Esophagus muscularis mucosa (tissue), 3 donors: ENCODE measurements around the gene C1orf174.

ENCODE experiments used
- POLR2A ChIP-seq: fragments of 450-650 bp; IDR thresholded peaks from one replicate; pipeline ENCODE4 v1.6.1; 2017; ENCODE audit warnings: antibody characterized with exemption, moderate library complexity, mild to moderate bottlenecking, low read depth
- TF ChIP-seq, protein P1 (sequence below), 3 experiments: fragments of 200-600 bp in 2 of 3; fragments of 450-650 bp in 1 of 3; sonication (generic) in 2 of 3; IDR thresholded peaks; one replicate each; pipeline ENCODE4 v1.5.1; 2017 to 2019; ENCODE audit warnings: antibody characterized with exemption in 3 of 3, mild to moderate bottlenecking in 2 of 3, moderate library complexity in 1 of 3

DNA sequence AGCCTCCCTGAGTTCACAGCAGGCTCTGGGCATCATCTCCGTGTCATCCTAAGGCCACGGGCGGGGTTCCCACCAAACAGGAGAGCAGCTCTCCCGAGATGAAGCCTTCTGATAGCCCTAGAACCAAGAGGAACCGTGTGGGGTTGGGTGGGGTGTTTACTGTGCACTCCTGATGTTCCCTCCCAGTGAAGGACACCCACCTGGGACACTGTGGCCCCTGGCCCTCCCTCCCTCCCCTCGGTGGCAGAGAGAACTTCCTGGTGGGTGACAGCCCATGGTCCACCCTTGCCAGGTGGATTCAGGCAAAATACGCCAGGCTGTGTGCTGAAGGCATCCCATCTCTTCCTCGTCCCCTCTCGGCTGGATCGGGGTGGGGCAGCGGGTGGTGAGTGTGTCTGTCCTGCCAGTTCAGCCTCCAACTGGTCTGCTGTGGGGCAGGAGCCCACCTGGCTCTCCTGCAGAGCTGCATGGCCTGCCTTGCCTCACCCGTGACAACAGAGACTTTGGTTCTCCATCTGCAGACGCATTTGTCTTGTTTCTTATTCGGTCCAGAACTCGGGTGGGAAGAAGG lies 15.6 kb upstream of the C1orf174 start:
- TF ChIP-seq, protein P1, sequence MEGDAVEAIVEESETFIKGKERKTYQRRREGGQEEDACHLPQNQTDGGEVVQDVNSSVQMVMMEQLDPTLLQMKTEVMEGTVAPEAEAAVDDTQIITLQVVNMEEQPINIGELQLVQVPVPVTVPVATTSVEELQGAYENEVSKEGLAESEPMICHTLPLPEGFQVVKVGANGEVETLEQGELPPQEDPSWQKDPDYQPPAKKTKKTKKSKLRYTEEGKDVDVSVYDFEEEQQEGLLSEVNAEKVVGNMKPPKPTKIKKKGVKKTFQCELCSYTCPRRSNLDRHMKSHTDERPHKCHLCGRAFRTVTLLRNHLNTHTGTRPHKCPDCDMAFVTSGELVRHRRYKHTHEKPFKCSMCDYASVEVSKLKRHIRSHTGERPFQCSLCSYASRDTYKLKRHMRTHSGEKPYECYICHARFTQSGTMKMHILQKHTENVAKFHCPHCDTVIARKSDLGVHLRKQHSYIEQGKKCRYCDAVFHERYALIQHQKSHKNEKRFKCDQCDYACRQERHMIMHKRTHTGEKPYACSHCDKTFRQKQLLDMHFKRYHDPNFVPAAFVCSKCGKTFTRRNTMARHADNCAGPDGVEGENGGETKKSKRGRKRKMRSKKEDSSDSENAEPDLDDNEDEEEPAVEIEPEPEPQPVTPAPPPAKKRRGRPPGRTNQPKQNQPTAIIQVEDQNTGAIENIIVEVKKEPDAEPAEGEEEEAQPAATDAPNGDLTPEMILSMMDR (IDR thresholded peaks at IDR 0.05) = no peak
- no peak for TF ChIP-seq POLR2A
